HG03045 (cell line): ENCODE measurements around the gene USP17L5.
"Not testable (repeated sequence)": the region's sequence is repeated elsewhere in the genome, so short reads cannot be mapped to it uniquely, and the experiment has no call there.

Source experiments
- ATAC-seq: cut with Tn5 transposase; IDR thresholded peaks from one replicate; pipeline ENCODE4 v1.9.1; 2021; ENCODE audit warnings: mild to moderate bottlenecking, moderate library complexity; ENCODE audit not compliant: unreplicated experiment

The USP17L5 gene, protein sequence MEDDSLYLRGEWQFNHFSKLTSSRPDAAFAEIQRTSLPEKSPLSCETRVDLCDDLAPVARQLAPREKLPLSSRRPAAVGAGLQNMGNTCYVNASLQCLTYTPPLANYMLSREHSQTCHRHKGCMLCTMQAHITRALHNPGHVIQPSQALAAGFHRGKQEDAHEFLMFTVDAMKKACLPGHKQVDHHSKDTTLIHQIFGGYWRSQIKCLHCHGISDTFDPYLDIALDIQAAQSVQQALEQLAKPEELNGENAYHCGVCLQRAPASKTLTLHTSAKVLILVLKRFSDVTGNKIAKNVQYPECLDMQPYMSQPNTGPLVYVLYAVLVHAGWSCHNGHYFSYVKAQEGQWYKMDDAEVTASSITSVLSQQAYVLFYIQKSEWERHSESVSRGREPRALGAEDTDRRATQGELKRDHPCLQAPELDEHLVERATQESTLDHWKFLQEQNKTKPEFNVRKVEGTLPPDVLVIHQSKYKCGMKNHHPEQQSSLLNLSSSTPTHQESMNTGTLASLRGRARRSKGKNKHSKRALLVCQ

DNA sequence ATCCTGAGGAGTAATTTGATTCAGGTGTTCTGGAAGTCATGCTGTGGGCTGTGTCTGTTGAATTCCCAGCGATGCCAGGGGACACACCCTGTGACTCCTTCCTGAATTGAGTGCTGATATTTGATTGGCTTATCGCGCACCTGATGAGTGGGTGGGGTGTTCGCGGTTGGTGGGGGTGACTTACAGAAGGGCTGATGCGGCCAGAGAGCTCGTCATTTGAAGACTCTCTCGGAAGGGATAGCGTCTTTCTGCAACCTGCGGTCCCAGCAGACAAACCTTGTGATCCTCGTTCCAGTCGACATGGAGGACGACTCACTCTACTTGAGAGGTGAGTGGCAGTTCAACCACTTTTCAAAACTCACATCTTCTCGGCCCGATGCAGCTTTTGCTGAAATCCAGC lies at the start of gene USP17L5:
USP17L5 (plus strand) TSS at position 301 of the 400 bp plus-strand sequence; CDS start at position 301, 0 bp downstream.
- not testable (repeated sequence) for ATAC-seq

DNA sequence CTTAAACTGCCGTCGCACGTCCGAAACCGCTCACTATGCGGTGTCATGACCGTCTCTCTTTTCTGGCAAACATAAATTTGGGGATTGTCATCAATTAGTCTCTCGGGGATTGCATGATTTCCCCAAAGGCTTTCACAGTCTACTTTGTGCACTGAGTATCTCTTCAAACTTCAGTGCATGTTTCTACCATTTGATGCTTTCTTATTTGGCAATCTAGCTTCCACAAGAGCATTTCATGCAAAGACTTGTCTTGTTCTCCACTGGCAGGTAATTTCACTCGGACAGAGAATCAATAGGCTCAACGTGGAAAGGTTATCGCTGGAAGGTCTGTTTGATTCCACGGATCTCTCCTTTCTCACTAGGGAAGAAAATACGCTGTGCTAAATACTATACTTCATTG lies 15.0 kb upstream of the USP17L5 start:
- not testable (repeated sequence) for ATAC-seq

DNA sequence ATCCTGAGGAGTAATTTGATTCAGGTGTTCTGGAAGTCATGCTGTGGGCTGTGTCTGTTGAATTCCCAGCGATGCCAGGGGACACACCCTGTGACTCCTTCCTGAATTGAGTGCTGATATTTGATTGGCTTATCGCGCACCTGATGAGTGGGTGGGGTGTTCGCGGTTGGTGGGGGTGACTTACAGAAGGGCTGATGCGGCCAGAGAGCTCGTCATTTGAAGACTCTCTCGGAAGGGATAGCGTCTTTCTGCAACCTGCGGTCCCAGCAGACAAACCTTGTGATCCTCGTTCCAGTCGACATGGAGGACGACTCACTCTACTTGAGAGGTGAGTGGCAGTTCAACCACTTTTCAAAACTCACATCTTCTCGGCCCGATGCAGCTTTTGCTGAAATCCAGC lies 14.3 kb upstream of the USP17L5 start, which contains the start of gene USP17L24:
USP17L24 (plus strand) TSS at position 301 of the 400 bp plus-strand sequence; CDS start at position 301, 0 bp downstream.
- ATAC-seq: not testable (repeated sequence)

DNA sequence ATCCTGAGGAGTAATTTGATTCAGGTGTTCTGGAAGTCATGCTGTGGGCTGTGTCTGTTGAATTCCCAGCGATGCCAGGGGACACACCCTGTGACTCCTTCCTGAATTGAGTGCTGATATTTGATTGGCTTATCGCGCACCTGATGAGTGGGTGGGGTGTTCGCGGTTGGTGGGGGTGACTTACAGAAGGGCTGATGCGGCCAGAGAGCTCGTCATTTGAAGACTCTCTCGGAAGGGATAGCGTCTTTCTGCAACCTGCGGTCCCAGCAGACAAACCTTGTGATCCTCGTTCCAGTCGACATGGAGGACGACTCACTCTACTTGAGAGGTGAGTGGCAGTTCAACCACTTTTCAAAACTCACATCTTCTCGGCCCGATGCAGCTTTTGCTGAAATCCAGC lies 9.6 kb upstream of the USP17L5 start, which contains the start of gene USP17L25:
USP17L25 (plus strand) TSS at position 301 of the 400 bp plus-strand sequence; CDS start at position 301, 0 bp downstream.
- ATAC-seq: not testable (repeated sequence)

DNA sequence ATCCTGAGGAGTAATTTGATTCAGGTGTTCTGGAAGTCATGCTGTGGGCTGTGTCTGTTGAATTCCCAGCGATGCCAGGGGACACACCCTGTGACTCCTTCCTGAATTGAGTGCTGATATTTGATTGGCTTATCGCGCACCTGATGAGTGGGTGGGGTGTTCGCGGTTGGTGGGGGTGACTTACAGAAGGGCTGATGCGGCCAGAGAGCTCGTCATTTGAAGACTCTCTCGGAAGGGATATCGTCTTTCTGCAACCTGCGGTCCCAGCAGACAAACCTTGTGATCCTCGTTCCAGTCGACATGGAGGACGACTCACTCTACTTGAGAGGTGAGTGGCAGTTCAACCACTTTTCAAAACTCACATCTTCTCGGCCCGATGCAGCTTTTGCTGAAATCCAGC lies 4.8 kb upstream of the USP17L5 start, which contains the start of gene USP17L26:
USP17L26 (plus strand) TSS at position 301 of the 400 bp plus-strand sequence; CDS start at position 301, 0 bp downstream.
- not testable (repeated sequence) for ATAC-seq

DNA sequence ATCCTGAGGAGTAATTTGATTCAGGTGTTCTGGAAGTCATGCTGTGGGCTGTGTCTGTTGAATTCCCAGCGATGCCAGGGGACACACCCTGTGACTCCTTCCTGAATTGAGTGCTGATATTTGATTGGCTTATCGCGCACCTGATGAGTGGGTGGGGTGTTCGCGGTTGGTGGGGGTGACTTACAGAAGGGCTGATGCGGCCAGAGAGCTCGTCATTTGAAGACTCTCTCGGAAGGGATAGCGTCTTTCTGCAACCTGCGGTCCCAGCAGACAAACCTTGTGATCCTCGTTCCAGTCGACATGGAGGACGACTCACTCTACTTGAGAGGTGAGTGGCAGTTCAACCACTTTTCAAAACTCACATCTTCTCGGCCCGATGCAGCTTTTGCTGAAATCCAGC lies 4.6 kb downstream of the USP17L5 start, which contains the start of gene USP17L27:
USP17L27 (plus strand) TSS at position 301 of the 400 bp plus-strand sequence; CDS start at position 301, 0 bp downstream.
- not testable (repeated sequence) for ATAC-seq

DNA sequence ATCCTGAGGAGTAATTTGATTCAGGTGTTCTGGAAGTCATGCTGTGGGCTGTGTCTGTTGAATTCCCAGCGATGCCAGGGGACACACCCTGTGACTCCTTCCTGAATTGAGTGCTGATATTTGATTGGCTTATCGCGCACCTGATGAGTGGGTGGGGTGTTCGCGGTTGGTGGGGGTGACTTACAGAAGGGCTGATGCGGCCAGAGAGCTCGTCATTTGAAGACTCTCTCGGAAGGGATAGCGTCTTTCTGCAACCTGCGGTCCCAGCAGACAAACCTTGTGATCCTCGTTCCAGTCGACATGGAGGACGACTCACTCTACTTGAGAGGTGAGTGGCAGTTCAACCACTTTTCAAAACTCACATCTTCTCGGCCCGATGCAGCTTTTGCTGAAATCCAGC lies 9.4 kb downstream of the USP17L5 start, which contains the start of gene USP17L28:
USP17L28 (plus strand) TSS at position 301 of the 400 bp plus-strand sequence; CDS start at position 301, 0 bp downstream.
- ATAC-seq: not testable (repeated sequence)

DNA sequence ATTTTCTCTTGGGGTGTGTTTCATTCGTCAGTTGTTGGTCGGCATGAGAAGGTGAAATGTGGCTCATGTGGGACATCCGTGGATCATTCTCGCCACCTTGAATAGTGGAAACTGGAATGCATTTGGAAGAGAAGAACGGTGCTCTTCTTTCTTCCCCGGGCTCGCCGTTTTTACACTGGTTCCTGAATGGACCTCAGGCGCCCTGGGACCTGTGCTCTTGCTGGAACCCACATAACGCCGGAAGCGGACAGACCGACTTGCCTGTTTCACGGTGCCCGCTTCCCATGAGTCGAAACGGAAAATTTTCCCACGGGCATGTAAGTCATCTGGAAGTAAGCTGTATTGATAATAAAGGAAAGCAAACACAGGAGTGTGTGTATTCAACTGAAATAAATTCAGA lies 11.7 kb downstream of the USP17L5 start:
- not testable (repeated sequence) for ATAC-seq

DNA sequence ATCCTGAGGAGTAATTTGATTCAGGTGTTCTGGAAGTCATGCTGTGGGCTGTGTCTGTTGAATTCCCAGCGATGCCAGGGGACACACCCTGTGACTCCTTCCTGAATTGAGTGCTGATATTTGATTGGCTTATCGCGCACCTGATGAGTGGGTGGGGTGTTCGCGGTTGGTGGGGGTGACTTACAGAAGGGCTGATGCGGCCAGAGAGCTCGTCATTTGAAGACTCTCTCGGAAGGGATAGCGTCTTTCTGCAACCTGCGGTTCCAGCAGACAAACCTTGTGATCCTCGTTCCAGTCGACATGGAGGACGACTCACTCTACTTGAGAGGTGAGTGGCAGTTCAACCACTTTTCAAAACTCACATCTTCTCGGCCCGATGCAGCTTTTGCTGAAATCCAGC lies 14.1 kb downstream of the USP17L5 start, which contains the start of gene USP17L29:
USP17L29 (plus strand) TSS at position 301 of the 400 bp plus-strand sequence; CDS start at position 301, 0 bp downstream.
- not testable (repeated sequence) for ATAC-seq

DNA sequence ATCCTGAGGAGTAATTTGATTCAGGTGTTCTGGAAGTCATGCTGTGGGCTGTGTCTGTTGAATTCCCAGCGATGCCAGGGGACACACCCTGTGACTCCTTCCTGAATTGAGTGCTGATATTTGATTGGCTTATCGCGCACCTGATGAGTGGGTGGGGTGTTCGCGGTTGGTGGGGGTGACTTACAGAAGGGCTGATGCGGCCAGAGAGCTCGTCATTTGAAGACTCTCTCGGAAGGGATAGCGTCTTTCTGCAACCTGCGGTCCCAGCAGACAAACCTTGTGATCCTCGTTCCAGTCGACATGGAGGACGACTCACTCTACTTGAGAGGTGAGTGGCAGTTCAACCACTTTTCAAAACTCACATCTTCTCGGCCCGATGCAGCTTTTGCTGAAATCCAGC lies 23.6 kb downstream of the USP17L5 start, which contains the start of gene USP17L30:
USP17L30 (plus strand) TSS at position 301 of the 400 bp plus-strand sequence; CDS start at position 301, 0 bp downstream.
- ATAC-seq: not testable (repeated sequence)

DNA sequence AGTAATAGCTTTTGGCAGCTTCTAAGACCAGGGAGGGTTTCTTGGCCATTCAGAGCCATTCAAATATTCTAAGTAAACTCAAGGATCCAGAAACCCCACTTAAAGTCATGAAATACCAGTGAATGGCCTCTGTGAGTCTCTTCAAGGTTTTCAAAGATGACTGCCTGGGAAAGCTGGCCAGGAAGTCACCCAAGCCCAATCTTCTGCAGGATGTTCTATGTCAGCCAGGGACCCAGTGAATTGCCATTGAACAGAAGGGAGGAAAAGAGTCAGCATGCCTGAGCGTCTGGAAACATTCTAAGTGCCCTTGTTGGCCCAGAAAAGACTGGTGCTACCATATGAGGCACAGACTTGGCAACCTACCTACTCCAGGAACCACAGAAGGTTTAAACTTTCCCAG lies 40.7 kb downstream of the USP17L5 start:
- not testable (repeated sequence) for ATAC-seq

DNA sequence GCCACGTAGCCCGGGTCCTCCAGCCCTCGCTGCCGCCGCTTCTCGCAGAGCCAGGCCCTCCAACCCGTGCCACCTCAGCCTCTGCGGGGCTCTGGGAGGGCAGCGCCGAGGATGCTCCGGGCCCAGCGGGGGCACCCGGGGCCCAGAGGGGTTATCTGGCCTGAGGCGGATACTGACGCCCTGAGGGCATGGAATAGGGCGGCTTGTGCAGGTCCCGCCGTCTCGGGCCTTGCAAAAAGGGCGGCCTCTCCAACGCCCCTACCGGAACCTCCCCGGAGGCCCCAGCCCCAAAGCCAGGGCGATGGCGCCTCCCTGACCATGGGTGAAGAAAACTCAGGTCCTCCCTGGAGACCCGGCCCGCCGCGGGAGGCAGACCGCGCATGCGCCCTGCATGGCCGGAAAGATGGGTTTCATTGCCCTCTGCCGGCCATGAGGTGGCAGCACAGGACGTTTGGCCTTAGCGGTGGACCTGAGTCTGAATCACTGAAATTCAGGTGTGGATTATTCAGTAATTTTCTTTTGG lies 41.9 kb downstream of the USP17L5 start:
- not testable (repeated sequence) for ATAC-seq

DNA sequence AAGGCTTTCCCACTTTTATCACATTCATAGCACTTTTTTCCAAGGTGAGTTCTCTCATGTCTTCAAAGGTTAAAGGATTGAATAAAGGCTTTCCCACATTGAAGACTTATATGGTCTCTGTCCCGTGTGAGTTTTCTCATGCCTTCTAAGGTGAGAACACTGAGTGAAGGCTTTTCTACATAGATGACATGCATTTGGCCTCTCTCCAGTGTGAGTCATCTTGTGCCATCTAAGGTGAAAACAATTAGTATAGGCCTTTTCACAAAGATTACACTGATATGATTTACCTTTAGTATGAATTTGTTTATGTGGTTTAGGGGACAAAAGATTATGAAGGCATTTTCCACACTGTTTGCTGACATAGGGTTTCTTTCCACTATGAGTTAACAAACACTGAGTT lies 44.9 kb downstream of the USP17L5 start:
- no peak for ATAC-seq

DNA sequence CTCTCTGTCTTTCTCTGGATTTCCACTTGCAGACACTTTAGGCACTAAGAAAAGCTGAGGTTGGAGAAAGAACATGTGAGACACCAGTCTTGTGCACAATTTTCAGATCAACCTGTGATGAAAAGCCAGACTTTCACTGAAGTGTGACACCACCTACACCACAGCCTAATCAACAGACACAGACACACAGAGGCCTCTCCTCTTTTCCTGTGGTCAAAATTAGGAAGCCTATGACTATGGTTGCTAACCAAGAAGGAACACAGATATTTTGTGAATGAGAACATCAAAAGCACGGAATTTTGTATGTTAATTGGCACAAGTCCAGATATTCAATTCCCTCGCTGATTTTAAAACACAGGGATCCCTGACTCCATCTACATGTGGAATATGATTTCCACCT lies 49.8 kb downstream of the USP17L5 start:
- ATAC-seq: not testable (repeated sequence)
